ENCODE data around the gene IRAK2.

GRCh38 chr3:10157031-10157430 is 7.7 kb upstream of the IRAK2 start:
- TF ChIP-seq CTCF (IDR thresholded peaks at IDR 0.05) (no peak), MAZ (IDR thresholded peaks at IDR 0.05; ENCODE audit: borderline replicate concordance, low read depth, low read length) (no peak), RCOR1 (IDR thresholded peaks at IDR 0.05; ENCODE audit: low read depth, low read length) (no peak), MAX (IDR thresholded peaks at IDR 0.05) (no peak), POLR2A (IDR thresholded peaks at IDR 0.05; ENCODE audit: low read length) (no peak), CHD4 (IDR thresholded peaks at IDR 0.05; ENCODE audit: borderline replicate concordance) (no peak), RAD21 (conservative IDR thresholded peaks at IDR 0.05 in 1 of 2, IDR thresholded peaks at IDR 0.05 in 1 of 2) (no peak), SREBF2 (IDR thresholded peaks at IDR 0.05) (no peak)

Data from A549 (cell line).